ENCODE results near the gene NEXMIF. TPM values are rescaled to one million over a fixed set of nuclear protein-coding genes. Genes with fewer than 3 reads are reported as not detected.
"Not testable (repeated sequence)": the region's sequence is repeated elsewhere in the genome, so short reads cannot be mapped to it uniquely, and the experiment has no call there.

The NEXMIF gene
- total RNA-seq, 4 donors from 2014 or later: 1.6 to 2.5 (median 2.1) TPM

- Histone ChIP-seq H3K4me1 (no peaks in the 10 kb centered on the region), H3K36me3 (no peaks in the 10 kb centered on the region), H3K27ac (no peak overlapping the region), H3K27me3 (no peaks in the 10 kb centered on the region), H3K9me3 (no peaks in the 10 kb centered on the region), H3K4me3 (replicated peaks in 1 of 3) (no peak overlapping the region)
- intact Hi-C loops (cut with DNase I): no loop called here
- WGBS, 2 donors: 24 to 34% methylated on average over 2 of the region's 2 CpGs
- DNase-seq: no peak
- TF ChIP-seq POLR2A (IDR thresholded peaks at IDR 0.05): no peak
- no peak for TF ChIP-seq CTCF (IDR thresholded peaks at IDR 0.05)
Measured at GRCh38 chrX:74902806-74903205, 22.4 kb downstream of the NEXMIF start.

GRCh38 chrX:74892561-74892960 is 32.7 kb downstream of the NEXMIF start:
- TF ChIP-seq POLR2A (IDR thresholded peaks at IDR 0.05): no peak
- Histone ChIP-seq H3K9me3 (no peaks in the 10 kb centered on the region), H3K36me3 (no peaks in the 10 kb centered on the region), H3K27ac (no peak overlapping the region), H3K4me3 (replicated peaks in 1 of 3) (no peak overlapping the region), H3K4me1 (no peaks in the 10 kb centered on the region), H3K27me3 (no peaks in the 10 kb centered on the region)
- WGBS, 2 donors: 82 to 86% methylated on average over 3 of the region's 3 CpGs
- DNase-seq: no peak
- intact Hi-C loops (cut with DNase I): no loop called here

DNA sequence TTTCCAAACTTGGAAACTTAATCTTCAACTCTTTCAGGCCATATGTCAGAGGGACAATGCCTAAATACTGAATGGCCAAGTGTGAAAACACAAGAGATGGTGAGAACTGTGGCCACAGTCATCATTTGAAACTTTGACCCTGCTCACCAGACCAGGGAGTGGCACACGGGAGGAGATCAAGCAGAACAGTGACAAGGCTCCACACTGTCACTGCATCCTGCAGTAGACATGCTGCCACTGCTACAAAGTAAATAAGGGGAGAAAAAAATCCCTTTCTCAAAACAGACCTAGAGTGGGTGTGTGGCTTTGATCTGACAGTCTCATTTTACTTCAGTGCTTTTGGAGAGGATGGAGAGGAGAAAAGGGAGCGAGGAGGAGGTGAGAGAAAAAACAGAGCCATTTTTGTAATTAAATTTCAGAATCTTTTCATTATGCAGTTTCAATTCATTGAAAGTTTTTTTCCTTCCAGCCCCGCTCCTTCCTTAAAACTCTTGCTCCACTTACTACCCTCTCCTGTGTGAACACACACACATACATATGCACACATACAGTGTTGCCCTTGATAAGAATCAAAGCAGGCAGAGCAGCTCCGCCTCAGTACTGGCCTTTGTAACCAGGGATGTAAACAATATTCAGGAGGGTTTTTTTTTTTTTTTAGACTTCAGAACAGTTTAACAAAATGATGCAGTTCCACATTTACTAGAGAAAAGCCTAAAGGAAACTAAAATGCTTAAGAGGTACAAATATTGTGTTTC is 34.4 kb downstream of the NEXMIF start:
- H3K27me3 ChIP-seq: no peaks in the 10 kb centered on the region
- DNase-seq: no peak
- no peaks in the 10 kb centered on the region for H3K4me1 ChIP-seq
- 31 to 33% methylated on average over 4 of the region's 4 CpGs for WGBS, 2 donors
- intact Hi-C loops (cut with DNase I): no loop called here
- H3K27ac ChIP-seq: no peak overlapping the region
- no peak for TF ChIP-seq POLR2A (IDR thresholded peaks at IDR 0.05)
- TF ChIP-seq CTCF (IDR thresholded peaks at IDR 0.05): no peak
- H3K4me3 ChIP-seq (replicated peaks in 1 of 3): no peak overlapping the region
- no peaks in the 10 kb centered on the region for H3K36me3 ChIP-seq
- no peaks in the 10 kb centered on the region for H3K9me3 ChIP-seq

DNA sequence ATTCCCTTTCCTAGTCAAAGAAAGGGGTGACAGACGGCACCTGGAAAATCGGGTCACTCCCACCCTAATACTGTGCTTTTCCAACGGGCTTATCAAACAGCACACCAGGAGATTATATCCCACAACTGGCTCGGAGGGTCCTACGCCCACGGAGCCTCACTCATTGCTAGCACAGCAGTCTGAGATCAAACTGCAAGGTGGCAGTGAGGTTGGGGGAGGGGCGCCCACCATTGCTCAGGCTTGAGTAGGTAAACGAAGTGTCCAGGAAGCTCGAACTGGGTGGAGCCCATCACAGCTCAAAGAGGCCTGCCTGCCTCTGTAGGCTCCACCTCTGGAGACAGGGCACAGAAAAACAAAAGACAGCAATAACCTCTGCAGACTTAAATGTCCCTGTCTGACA is 42.9 kb downstream of the NEXMIF start:
- 90 to 100% methylated on average over 7 to 8 of the region's 9 CpGs for WGBS, 2 donors
- H3K4me3 ChIP-seq (replicated peaks in 1 of 3); DNase-seq; H3K9me3 ChIP-seq; H3K36me3 ChIP-seq; H3K4me1 ChIP-seq; intact Hi-C loops (cut with DNase I); H3K27ac ChIP-seq; H3K27me3 ChIP-seq: not testable (repeated sequence)

- intact Hi-C loops (cut with DNase I): no loop called here
- H3K27ac ChIP-seq: no peak overlapping the region
- WGBS, 2 donors: 94 to 100% methylated on average over 3 to 4 of the region's 4 CpGs
Measured at GRCh38 chrX:74865725-74866124, 59.5 kb downstream of the NEXMIF start.

More at GRCh38 chrX:74865725-74866124, 59.5 kb downstream of the NEXMIF start:
- Histone ChIP-seq H3K27me3 (no peaks in the 10 kb centered on the region), H3K36me3 (no peaks in the 10 kb centered on the region), H3K4me3 (replicated peaks in 1 of 3) (no peak overlapping the region), H3K9me3 (no peaks in the 10 kb centered on the region), H3K4me1 (no peaks in the 10 kb centered on the region)
- no peak for DNase-seq
- TF ChIP-seq CTCF (IDR thresholded peaks at IDR 0.05) (no peak), POLR2A (IDR thresholded peaks at IDR 0.05) (no peak)

Measured in thyroid gland (tissue), 4 donors.